Pancreas (tissue), 10 donors: Measurements from ENCODE around the gene RMND5A. TPM values are rescaled to one million over a fixed set of nuclear protein-coding genes. Genes with fewer than 3 reads are reported as not detected.

Source experiments
- ATAC-seq, 4 donors: fragments of 200-7000 bp; cut with Tn5 transposase; one replicate each; pipeline versions ENCODE4 v1.8.0 to v1.9.1; 2020; ENCODE audit warnings: mild to moderate bottlenecking in 4 of 4, moderate library complexity in 4 of 4
- DNase-seq, 6 donors: peaks; one replicate each; pipeline ENCODE4 v3.0.0-alpha.2; 2020
- FAIRE-seq: peaks from 2 replicates; lab custom pipeline; 2012; peaks lifted over from hg19 to GRCh38; lab: Jason Lieb, UNC
- H3K27ac ChIP-seq, 4 donors: fragments of 200-600 bp; sonication (generic); 1 replicate in 3 of 4; 2 replicates in 1 of 4; pipeline versions ENCODE4 v1.5.0 to v1.8.0; 2020
- H3K27me3 ChIP-seq, 4 donors: fragments of 200-600 bp; one replicate each; pipeline ENCODE4 v1.8.0; 2021
- H3K36me3 ChIP-seq, 3 donors: fragments of 200-600 bp; sonication (generic) in 1 of 3; one replicate each; pipeline versions ENCODE4 v1.5.0 to v1.8.0; 2020 to 2021
- H3K4me1 ChIP-seq, 3 donors: fragments of 200-600 bp; one replicate each; pipeline ENCODE4 v1.8.0; 2021
- H3K4me3 ChIP-seq, 4 donors: fragments of 200-600 bp; sonication (generic) in 2 of 4; one replicate each; pipeline versions ENCODE4 v1.5.0 to v1.8.0; 2020 to 2021
- H3K9me3 ChIP-seq, 4 donors: fragments of 200-600 bp; one replicate each; pipeline ENCODE4 v1.8.0; 2021
- WGBS, 2 donors: extraction: QIAGEN DNeasy Blood & Tissue Kit; methylation state at CpG; one replicate each; pipeline ENCODE4 v1.1.7; 2013; 5-methylcytosine and 5-hydroxymethylcytosine counted together
- intact Hi-C, 3 donors: fragments of 100-400 bp; cut with DNase I; formaldehyde crosslinking; loops; one replicate each; pipeline versions ENCODE4 v1.11.1 to v1.14.2; 2022
- polyA plus RNA-seq, 2 donors: library from polyadenylated mRNA; stranded (reverse); fragments of 200-250 nt; gene quantifications; one replicate each; pipeline ENCODE4 v1.2.3, GENCODE V29; 2013
- total RNA-seq, 6 donors: library from RNA; stranded (reverse); fragmentation: NEBNext Ultra II Directional in 4 of 6; extraction: Animal tissue kit (Norgen Biotek cat#: 25700) in 4 of 6; gene quantifications; one replicate each; pipeline versions ENCODE4 v1.2.1 to v1.2.4, GENCODE V29; 2021 to 2023
- TF ChIP-seq, protein P1 (sequence below), 4 donors: fragments of 200-600 bp; sonication (generic) in 3 of 4; IDR thresholded peaks; one replicate each; pipeline versions ENCODE4 v1.5.0 to v1.8.0; 2021; ENCODE audit warnings: antibody characterized with exemption in 4 of 4
- donor health status: healthy with polysubstance abuse.
- donor health status: DM: no; HTN: no; CAD: no; lungs with moderate emphysema.
- donor health status: DM: no; HTN: no; CAD: no.
- donor health status: control.
- donor health status: control.
- donor health status: Bipolar disorder and iron deficiency.
- donor health status: DM: yes; HTN: yes; CAD: no.
- donor health status: DM: no; HTN: no; CAD: no.
- donor health status: DM: no; HTN: no; CAD: no.
- donor health status: DM: yes; HTN: yes; CAD: no.

Gene RMND5A
- total and polyA plus RNA-seq, 8 donors: 5.1 to 19.4 (median 13.1) TPM

DNA sequence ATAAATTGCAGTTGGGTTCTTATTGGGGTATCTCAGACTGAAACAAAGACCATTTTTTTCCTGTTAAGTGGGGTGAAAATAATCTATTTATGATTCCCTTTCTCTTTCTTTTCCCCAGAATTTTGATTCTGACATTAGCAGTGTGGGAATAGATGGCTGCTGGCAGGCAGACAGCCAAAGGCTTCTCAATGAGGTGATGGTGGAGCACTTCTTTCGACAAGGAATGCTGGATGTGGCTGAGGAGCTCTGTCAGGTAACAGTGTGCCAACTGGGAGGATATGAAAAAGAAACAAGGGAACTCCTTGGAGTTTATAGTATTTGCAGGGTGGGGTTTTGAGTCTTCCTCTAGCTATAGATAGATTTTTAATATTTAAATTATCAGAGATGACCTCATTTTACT lies 31.7 kb downstream of the RMND5A start:
- H3K27ac ChIP-seq: no peak overlapping the region
- H3K27me3 ChIP-seq: no peaks in the 10 kb centered on the region
- ATAC-seq: no peak
- FAIRE-seq: no peak
- no peak for DNase-seq
- peaks cover 0 to 14% (median 0%) of the 10 kb centered on the region in 3 donors for H3K36me3 ChIP-seq
- H3K9me3 ChIP-seq: no peaks in the 10 kb centered on the region
- 92 to 97% methylated on average over 1 of the region's 1 CpG for WGBS, 2 donors
- intact Hi-C loops: no loop called here
- TF ChIP-seq, protein P1, sequence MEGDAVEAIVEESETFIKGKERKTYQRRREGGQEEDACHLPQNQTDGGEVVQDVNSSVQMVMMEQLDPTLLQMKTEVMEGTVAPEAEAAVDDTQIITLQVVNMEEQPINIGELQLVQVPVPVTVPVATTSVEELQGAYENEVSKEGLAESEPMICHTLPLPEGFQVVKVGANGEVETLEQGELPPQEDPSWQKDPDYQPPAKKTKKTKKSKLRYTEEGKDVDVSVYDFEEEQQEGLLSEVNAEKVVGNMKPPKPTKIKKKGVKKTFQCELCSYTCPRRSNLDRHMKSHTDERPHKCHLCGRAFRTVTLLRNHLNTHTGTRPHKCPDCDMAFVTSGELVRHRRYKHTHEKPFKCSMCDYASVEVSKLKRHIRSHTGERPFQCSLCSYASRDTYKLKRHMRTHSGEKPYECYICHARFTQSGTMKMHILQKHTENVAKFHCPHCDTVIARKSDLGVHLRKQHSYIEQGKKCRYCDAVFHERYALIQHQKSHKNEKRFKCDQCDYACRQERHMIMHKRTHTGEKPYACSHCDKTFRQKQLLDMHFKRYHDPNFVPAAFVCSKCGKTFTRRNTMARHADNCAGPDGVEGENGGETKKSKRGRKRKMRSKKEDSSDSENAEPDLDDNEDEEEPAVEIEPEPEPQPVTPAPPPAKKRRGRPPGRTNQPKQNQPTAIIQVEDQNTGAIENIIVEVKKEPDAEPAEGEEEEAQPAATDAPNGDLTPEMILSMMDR (IDR thresholded peaks at IDR 0.05): no peak
- no peak overlapping the region for H3K4me3 ChIP-seq
- H3K4me1 ChIP-seq: peaks cover 0 to 8% (median 0%) of the 10 kb centered on the region in 3 donors

DNA sequence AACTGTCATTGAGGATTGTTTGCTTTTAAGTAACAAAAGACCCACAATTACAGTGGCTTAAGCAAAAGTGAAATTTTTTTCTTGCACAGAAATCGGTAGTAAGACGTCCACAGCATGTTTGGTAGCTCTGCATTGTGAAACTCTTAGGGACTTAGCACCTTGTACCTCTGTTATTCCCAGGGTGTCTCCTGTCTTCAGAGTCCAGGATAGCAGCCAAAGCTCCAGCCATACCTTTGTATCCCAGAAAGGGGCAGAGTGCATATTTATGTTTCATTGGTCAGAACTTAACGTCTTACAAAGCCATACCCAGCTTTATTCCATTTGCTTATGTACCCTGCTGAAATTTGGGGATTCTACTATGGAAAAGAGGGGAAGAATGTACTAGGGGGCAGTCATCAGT lies 32.8 kb downstream of the RMND5A start:
- no peak for DNase-seq
- FAIRE-seq: no peak
- peaks cover 0 to 14% (median 0%) of the 10 kb centered on the region in 3 donors for H3K36me3 ChIP-seq
- H3K27ac ChIP-seq: no peak overlapping the region
- H3K27me3 ChIP-seq: no peaks in the 10 kb centered on the region
- no peak for ATAC-seq
- TF ChIP-seq, protein P1 (IDR thresholded peaks at IDR 0.05): no peak
- no peak overlapping the region for H3K4me3 ChIP-seq
- intact Hi-C loops: no loop called here
- no peaks in the 10 kb centered on the region for H3K9me3 ChIP-seq
- H3K4me1 ChIP-seq: no peaks in the 10 kb centered on the region
- WGBS, 2 donors: 93 to 98% methylated on average over 3 of the region's 3 CpGs

DNA sequence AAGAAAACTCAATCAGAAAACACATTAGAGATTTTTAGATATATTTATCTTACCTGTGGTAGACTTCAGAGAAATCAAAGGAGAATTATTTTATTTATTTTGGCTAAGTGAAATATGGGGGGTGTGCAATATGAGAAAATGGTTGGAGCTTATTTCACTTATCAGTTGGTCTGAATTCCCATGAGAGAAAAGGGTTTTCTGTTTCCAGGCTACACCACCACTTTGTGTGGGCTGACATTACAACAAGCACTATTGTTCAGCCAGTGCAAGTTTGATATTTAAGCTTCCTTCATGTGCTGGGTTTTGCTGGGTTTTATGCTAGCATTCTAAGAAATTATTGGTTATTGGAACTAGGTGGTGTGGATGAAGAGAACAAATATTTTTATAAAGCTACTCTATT lies 33.5 kb downstream of the RMND5A start:
- no peaks in the 10 kb centered on the region for H3K4me1 ChIP-seq
- no peaks in the 10 kb centered on the region for H3K9me3 ChIP-seq
- no peak for FAIRE-seq
- intact Hi-C loops: no loop called here
- peaks cover 0 to 10% (median 0%) of the 10 kb centered on the region in 3 donors for H3K36me3 ChIP-seq
- DNase-seq: no peak
- no peak for ATAC-seq
- TF ChIP-seq, protein P1 (IDR thresholded peaks at IDR 0.05): no peak
- H3K27me3 ChIP-seq: no peaks in the 10 kb centered on the region
- H3K27ac ChIP-seq: no peak overlapping the region
- H3K4me3 ChIP-seq: no peak overlapping the region

DNA sequence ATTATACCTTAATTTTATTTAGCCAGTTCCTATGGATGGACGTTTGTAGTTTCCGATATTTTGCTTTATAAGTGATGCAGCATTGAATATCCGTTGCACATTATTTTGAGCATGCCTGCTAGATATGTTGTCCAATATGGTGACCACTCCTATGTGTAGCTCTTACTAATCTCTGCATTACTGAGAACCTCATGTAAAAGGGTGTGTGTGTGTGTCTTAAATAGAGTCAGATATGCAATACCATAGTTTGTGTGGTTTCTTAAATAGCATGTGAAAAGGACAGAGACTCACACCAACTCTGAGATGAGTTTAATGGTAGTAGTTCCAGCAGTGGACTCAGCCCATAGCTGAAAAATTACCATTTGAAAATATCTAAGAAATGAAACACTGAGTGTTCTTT lies 38.3 kb downstream of the RMND5A start:
- TF ChIP-seq, protein P1 (IDR thresholded peaks at IDR 0.05): no peak
- DNase-seq (no peak), FAIRE-seq (no peak), ATAC-seq (no peak)
- H3K36me3 ChIP-seq: peaks cover 0 to 10% (median 0%) of the 10 kb centered on the region in 3 donors
- H3K9me3 ChIP-seq: no peaks in the 10 kb centered on the region
- H3K4me1 ChIP-seq: no peaks in the 10 kb centered on the region
- no peak overlapping the region for H3K27ac ChIP-seq
- intact Hi-C loops: no loop called here
- no peak overlapping the region for H3K4me3 ChIP-seq
- whole genome bisulfite sequencing, 2 donors: 90 to 94% methylated on average over 3 of the region's 3 CpGs
- H3K27me3 ChIP-seq: no peaks in the 10 kb centered on the region

DNA sequence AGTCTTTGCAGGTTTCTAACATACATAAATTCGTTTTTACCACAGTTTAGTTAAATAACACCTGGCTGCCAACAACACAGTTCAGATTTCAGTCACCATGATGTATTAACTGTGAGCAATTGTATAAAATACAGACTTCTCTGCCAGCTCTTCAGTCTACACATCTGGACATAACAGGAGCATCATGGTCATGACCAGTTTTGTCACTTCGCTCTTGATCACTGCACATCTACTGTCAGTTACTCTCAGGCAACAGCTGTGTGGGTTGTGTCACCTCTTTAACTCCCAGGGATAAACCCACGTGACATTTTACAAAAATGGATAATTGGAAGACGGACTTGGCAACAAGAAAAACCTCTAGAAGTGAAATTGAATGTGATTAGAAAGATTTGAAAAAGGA lies 40.3 kb downstream of the RMND5A start:
- TF ChIP-seq, protein P1 (IDR thresholded peaks at IDR 0.05): no peak
- intact Hi-C loops: no loop called here
- WGBS, 2 donors: 79 to 81% methylated on average over 4 of the region's 4 CpGs
- no peak overlapping the region for H3K27ac ChIP-seq
- no peak for ATAC-seq
- no peaks in the 10 kb centered on the region for H3K9me3 ChIP-seq
- no peak overlapping the region for H3K4me3 ChIP-seq
- H3K4me1 ChIP-seq: no peaks in the 10 kb centered on the region
- H3K36me3 ChIP-seq: no peaks in the 10 kb centered on the region
- DNase-seq: no peak
- no peaks in the 10 kb centered on the region for H3K27me3 ChIP-seq
- no peak for FAIRE-seq
